Measurements from ENCODE around the gene CDCA5. TPM values are rescaled to one million over a fixed set of nuclear protein-coding genes. Genes with fewer than 3 reads are reported as not detected.

CDCA5 gene
- total RNA-seq, 1 experiment from 2014 or later: 119 TPM

GRCh38 chr11:65090628-65091027 is 6.8 kb upstream of the CDCA5 start:
- intact Hi-C loops (cut with micrococcal nuclease; ENCODE audit: unreplicated experiment): no loop called here
- BruUV-seq (replicated peaks): no TSS peak
- no peaks in the 10 kb centered on the region for H3K27me3 ChIP-seq (replicated peaks; ENCODE audit: insufficient read depth, low read depth, low read length, poor library complexity)
- ChIA-PET POLR2A (ENCODE audit: low non-redundant PET) (no interaction called here), CTCF (no interaction called here)
- no peak overlapping the region for H3K27ac ChIP-seq (ENCODE audit: low read depth, low read length, poor library complexity, severe bottlenecking)
- H3K36me3 ChIP-seq (ENCODE audit: insufficient read depth, low read length, poor library complexity, severe bottlenecking): peaks cover 7% of the 10 kb centered on the region
- TF ChIP-seq EZH2 (IDR thresholded peaks at IDR 0.05; ENCODE audit: borderline replicate concordance, low read depth, low read length, poor library complexity, severe bottlenecking) (no peak), CTCF (conservative IDR thresholded peaks at IDR 0.05; ENCODE audit: low read depth, low read length) (no peak)
- H3K9me3 ChIP-seq (ENCODE audit: low read depth, low read length, poor library complexity, severe bottlenecking): no peaks in the 10 kb centered on the region
- no peaks in the 10 kb centered on the region for H3K4me1 ChIP-seq (ENCODE audit: insufficient read depth, low read length, poor library complexity, severe bottlenecking)
- no peak for DNase-seq (ENCODE audit: low spot score)
- H3K4me3 ChIP-seq (ENCODE audit: low read depth, low read length, poor library complexity, severe bottlenecking): no peak overlapping the region

- no peak overlapping the region for H3K27ac ChIP-seq (ENCODE audit: low read depth, low read length, poor library complexity, severe bottlenecking)
- ChIA-PET POLR2A (ENCODE audit: low non-redundant PET) (no interaction called here), CTCF (no interaction called here)
- intact Hi-C loops (cut with micrococcal nuclease; ENCODE audit: unreplicated experiment): no loop called here
- peaks cover 7% of the 10 kb centered on the region for H3K36me3 ChIP-seq (ENCODE audit: insufficient read depth, low read length, poor library complexity, severe bottlenecking)
- no peaks in the 10 kb centered on the region for H3K4me1 ChIP-seq (ENCODE audit: insufficient read depth, low read length, poor library complexity, severe bottlenecking)
- TF ChIP-seq CTCF (conservative IDR thresholded peaks at IDR 0.05; ENCODE audit: low read depth, low read length): no peak
- no peak for TF ChIP-seq EZH2 (IDR thresholded peaks at IDR 0.05; ENCODE audit: borderline replicate concordance, low read depth, low read length, poor library complexity, severe bottlenecking)
- H3K4me3 ChIP-seq (ENCODE audit: low read depth, low read length, poor library complexity, severe bottlenecking): no peak overlapping the region
- no peaks in the 10 kb centered on the region for H3K9me3 ChIP-seq (ENCODE audit: low read depth, low read length, poor library complexity, severe bottlenecking)
- BruUV-seq (replicated peaks): no TSS peak
- no peaks in the 10 kb centered on the region for H3K27me3 ChIP-seq (replicated peaks; ENCODE audit: insufficient read depth, low read depth, low read length, poor library complexity)
- no peak for DNase-seq (ENCODE audit: low spot score)
Observed at GRCh38 chr11:65089621-65090020, 5.8 kb upstream of the CDCA5 start.

GRCh38 chr11:65087827-65088226 is 4.0 kb upstream of the CDCA5 start:
- Histone ChIP-seq H3K9me3 (ENCODE audit: low read depth, low read length, poor library complexity, severe bottlenecking) (no peaks in the 10 kb centered on the region), H3K27me3 (replicated peaks; ENCODE audit: insufficient read depth, low read depth, low read length, poor library complexity) (no peaks in the 10 kb centered on the region), H3K36me3 (ENCODE audit: insufficient read depth, low read length, poor library complexity, severe bottlenecking) (peaks cover 11% of the 10 kb centered on the region), H3K4me1 (ENCODE audit: insufficient read depth, low read length, poor library complexity, severe bottlenecking) (peaks cover 3% of the 10 kb centered on the region), H3K4me3 (ENCODE audit: low read depth, low read length, poor library complexity, severe bottlenecking) (no peak overlapping the region), H3K27ac (ENCODE audit: low read depth, low read length, poor library complexity, severe bottlenecking) (no peak overlapping the region)
- no TSS peak for BruUV-seq (replicated peaks)
- DNase-seq (ENCODE audit: low spot score): no peak
- POLR2A ChIA-PET (ENCODE audit: low non-redundant PET): no interaction called here
- no peak for TF ChIP-seq CTCF (conservative IDR thresholded peaks at IDR 0.05; ENCODE audit: low read depth, low read length)
- intact Hi-C loops (cut with micrococcal nuclease; ENCODE audit: unreplicated experiment): no loop called here
- CTCF ChIA-PET: no interaction called here
